ENCODE results near the gene RIPOR3.
A peak's percentile ranks its signal among the peaks of the same experiment; 100 is the strongest.

The RIPOR3 gene

GRCh38 chr20:50565871-50566270 is 125.5 kb downstream of the RIPOR3 start:
- H3K36me3 ChIP-seq (ENCODE audit: control insufficient read depth in 1 of 2, insufficient read depth in 2 of 2, low read depth in 1 of 2, low read length in 2 of 2): peaks cover 50 to 82% of the 10 kb centered on the region in 2 experiments
- WGBS: 100% methylated on average over 3 of the region's 4 CpGs
- H3K18ac ChIP-seq (ENCODE audit: low read depth in 1 of 2, low read length in 2 of 2): no peak overlapping the region
- H2BK12ac ChIP-seq (ENCODE audit: low read length in 2 of 2): no peak overlapping the region
- H3K23ac ChIP-seq (ENCODE audit: low read length in 2 of 2): no peak overlapping the region
- no peak overlapping the region for H3K4ac ChIP-seq (ENCODE audit: low read depth in 1 of 2, low read length in 2 of 2)
- no peak overlapping the region for H3K9ac ChIP-seq (ENCODE audit: low read length)
- H3K14ac ChIP-seq (ENCODE audit: low read length in 2 of 2): no peak overlapping the region
- no peak overlapping the region for H4K91ac ChIP-seq (ENCODE audit: low read length)
- no peaks in the 10 kb centered on the region for H3K27me3 ChIP-seq (ENCODE audit: control insufficient read depth in 1 of 2, insufficient read depth in 1 of 2, low read length in 2 of 2)
- H3K79me1 ChIP-seq (replicated peaks; ENCODE audit: low read length, poor library complexity, severe bottlenecking): peaks cover 27% of the 10 kb centered on the region
- H3K9me3 ChIP-seq (ENCODE audit: control insufficient read depth, low read length): no peaks in the 10 kb centered on the region
- no peak overlapping the region for H3K4me2 ChIP-seq (ENCODE audit: low read length, poor library complexity, severe bottlenecking)
- H3K4me3 ChIP-seq (ENCODE audit: insufficient read depth in 1 of 2, low read depth in 1 of 2, low read length in 2 of 2): no peak overlapping the region
- peak overlapping the region; percentile 23 for H2AK5ac ChIP-seq (ENCODE audit: low read length, severe bottlenecking)
- no peak overlapping the region for H3K27ac ChIP-seq (ENCODE audit: low read length, poor library complexity, severe bottlenecking)
- peaks cover 28% of the 10 kb centered on the region for H3K4me1 ChIP-seq (ENCODE audit: control insufficient read depth, insufficient read depth, low read depth, low read length)
- H2BK15ac ChIP-seq (ENCODE audit: low read depth, poor library complexity, severe bottlenecking): no peak overlapping the region
- H2BK5ac ChIP-seq (ENCODE audit: low read depth, low read length, poor library complexity, severe bottlenecking): no peak overlapping the region
- no peak overlapping the region for H4K8ac ChIP-seq (ENCODE audit: low read length)
- H2BK120ac ChIP-seq (ENCODE audit: low read depth, low read length): no peak overlapping the region
- no peak overlapping the region for H2AFZ ChIP-seq (ENCODE audit: low read depth, low read length)
- DNase-seq: no peak

GRCh38 chr20:50565383-50565782 is 126.0 kb downstream of the RIPOR3 start:
- Histone ChIP-seq H2BK120ac (ENCODE audit: low read depth, low read length) (no peak overlapping the region), H3K18ac (ENCODE audit: low read depth in 1 of 2, low read length in 2 of 2) (no peak overlapping the region), H2AK5ac (ENCODE audit: low read length, severe bottlenecking) (no peak overlapping the region), H3K4me1 (ENCODE audit: control insufficient read depth, insufficient read depth, low read depth, low read length) (peaks cover 26% of the 10 kb centered on the region), H3K79me1 (replicated peaks; ENCODE audit: low read length, poor library complexity, severe bottlenecking) (peaks cover 25% of the 10 kb centered on the region), H2BK12ac (ENCODE audit: low read length in 2 of 2) (no peak overlapping the region), H3K4ac (ENCODE audit: low read depth in 1 of 2, low read length in 2 of 2) (no peak overlapping the region), H3K14ac (ENCODE audit: low read length in 2 of 2) (no peak overlapping the region), H2BK15ac (ENCODE audit: low read depth, poor library complexity, severe bottlenecking) (no peak overlapping the region), H3K27ac (ENCODE audit: low read length, poor library complexity, severe bottlenecking) (no peak overlapping the region), H3K9ac (ENCODE audit: low read length) (no peak overlapping the region), H2AFZ (ENCODE audit: low read depth, low read length) (no peak overlapping the region), H4K8ac (ENCODE audit: low read length) (no peak overlapping the region), H2BK5ac (ENCODE audit: low read depth, low read length, poor library complexity, severe bottlenecking) (no peak overlapping the region), H4K91ac (ENCODE audit: low read length) (no peak overlapping the region), H3K4me3 (ENCODE audit: insufficient read depth in 1 of 2, low read depth in 1 of 2, low read length in 2 of 2) (no peak overlapping the region), H3K27me3 (ENCODE audit: control insufficient read depth in 1 of 2, insufficient read depth in 1 of 2, low read length in 2 of 2) (no peaks in the 10 kb centered on the region), H3K4me2 (ENCODE audit: low read length, poor library complexity, severe bottlenecking) (no peak overlapping the region), H3K23ac (ENCODE audit: low read length in 2 of 2) (no peak overlapping the region), H3K36me3 (ENCODE audit: control insufficient read depth in 1 of 2, insufficient read depth in 2 of 2, low read depth in 1 of 2, low read length in 2 of 2) (peaks cover 50 to 80% of the 10 kb centered on the region in 2 experiments), H3K9me3 (ENCODE audit: control insufficient read depth, low read length) (no peaks in the 10 kb centered on the region)
- WGBS: 83% methylated on average over 2 of the region's 2 CpGs
- no peak for DNase-seq

DNA sequence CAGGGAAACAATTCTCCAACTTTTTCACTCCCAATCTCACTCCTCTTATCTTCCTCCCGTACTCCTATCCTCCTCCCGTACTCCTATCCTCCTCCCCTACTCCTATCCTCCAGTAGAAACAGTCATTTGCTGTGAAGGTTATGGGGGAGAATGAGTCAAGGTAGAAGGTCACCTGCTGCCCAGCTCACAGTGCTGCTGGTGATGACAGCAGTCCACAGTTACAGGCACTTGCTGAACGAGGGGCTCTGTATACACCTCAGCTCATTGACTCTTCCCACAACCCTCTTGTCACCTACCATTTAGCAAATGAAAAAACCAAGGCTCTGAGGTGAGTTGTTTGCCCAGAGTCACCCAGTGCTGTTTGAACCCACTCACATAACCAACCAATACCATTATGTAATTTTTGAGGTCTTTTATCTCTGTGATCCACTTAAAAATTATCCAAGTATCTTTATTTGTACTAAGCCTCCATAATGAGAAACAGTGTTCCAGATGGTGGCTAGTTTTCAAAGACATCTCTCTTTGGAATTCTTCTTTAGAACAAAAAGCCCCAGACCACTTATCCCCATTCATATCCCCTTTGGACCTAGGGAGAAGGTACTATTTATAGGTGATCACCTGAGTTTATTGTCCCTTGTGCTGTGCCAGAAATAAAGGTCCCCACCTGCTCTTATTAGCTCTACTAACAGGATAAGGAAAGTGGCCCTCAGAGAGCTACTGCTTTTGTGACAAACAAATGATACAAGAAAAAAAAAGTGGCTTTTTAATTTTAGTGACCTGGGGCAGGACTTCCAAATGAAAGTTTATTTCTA is 128.0 kb downstream of the RIPOR3 start:
- Histone ChIP-seq H3K4me2 (ENCODE audit: low read length, poor library complexity, severe bottlenecking) (no peak overlapping the region), H2AFZ (ENCODE audit: low read depth, low read length) (no peak overlapping the region), H2AK5ac (ENCODE audit: low read length, severe bottlenecking) (peak overlapping the region; percentile 98), H3K36me3 (ENCODE audit: control insufficient read depth in 1 of 2, insufficient read depth in 2 of 2, low read depth in 1 of 2, low read length in 2 of 2) (peaks cover 34 to 61% of the 10 kb centered on the region in 2 experiments), H3K18ac (ENCODE audit: low read depth in 1 of 2, low read length in 2 of 2) (no peak overlapping the region), H3K14ac (ENCODE audit: low read length in 2 of 2) (no peak overlapping the region), H3K79me1 (replicated peaks; ENCODE audit: low read length, poor library complexity, severe bottlenecking) (peaks cover 21% of the 10 kb centered on the region), H3K23ac (ENCODE audit: low read length in 2 of 2) (no peak overlapping the region), H4K91ac (ENCODE audit: low read length) (peak overlapping the region; percentile 77), H3K27me3 (ENCODE audit: control insufficient read depth in 1 of 2, insufficient read depth in 1 of 2, low read length in 2 of 2) (no peaks in the 10 kb centered on the region), H2BK15ac (ENCODE audit: low read depth, poor library complexity, severe bottlenecking) (no peak overlapping the region), H3K9ac (ENCODE audit: low read length) (no peak overlapping the region), H2BK12ac (ENCODE audit: low read length in 2 of 2) (peak overlapping the region; percentile 12 to 45), H3K4me1 (ENCODE audit: control insufficient read depth, insufficient read depth, low read depth, low read length) (peaks cover 26% of the 10 kb centered on the region), H3K27ac (ENCODE audit: low read length, poor library complexity, severe bottlenecking) (peak overlapping the region; percentile 47), H2BK5ac (ENCODE audit: low read depth, low read length, poor library complexity, severe bottlenecking) (no peak overlapping the region), H3K4me3 (ENCODE audit: insufficient read depth in 1 of 2, low read depth in 1 of 2, low read length in 2 of 2) (no peak overlapping the region), H2BK120ac (ENCODE audit: low read depth, low read length) (no peak overlapping the region), H3K9me3 (ENCODE audit: control insufficient read depth, low read length) (no peaks in the 10 kb centered on the region), H3K4ac (ENCODE audit: low read depth in 1 of 2, low read length in 2 of 2) (no peak overlapping the region), H4K8ac (ENCODE audit: low read length) (peak overlapping the region; percentile 41)
- whole genome bisulfite sequencing: 89% methylated on average over 1 of the region's 3 CpGs
- no peak for DNase-seq

DNA sequence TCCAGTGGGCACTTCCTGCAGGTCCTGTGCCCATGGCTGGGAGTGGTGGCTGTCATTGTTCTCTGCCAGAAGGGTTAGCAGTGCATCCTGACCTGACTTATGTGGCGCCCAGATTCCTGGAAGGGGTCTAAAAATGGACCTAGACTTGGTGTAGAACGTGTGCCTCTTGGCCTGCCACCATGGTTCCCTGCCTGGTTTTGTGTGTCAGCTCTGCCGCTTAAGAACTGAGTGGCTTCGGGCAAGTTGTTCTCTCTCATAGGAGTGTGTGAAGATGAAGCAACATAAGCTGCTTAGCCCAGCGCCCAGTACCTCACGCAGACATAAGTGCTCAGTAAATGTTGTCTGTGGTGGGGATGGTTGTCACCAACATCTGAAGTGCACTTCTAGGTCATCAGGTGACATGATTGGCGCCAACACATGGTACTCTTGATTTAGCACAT is 129.1 kb downstream of the RIPOR3 start:
- Histone ChIP-seq H4K91ac (ENCODE audit: low read length) (peak overlapping the region; percentile 78), H3K4me2 (ENCODE audit: low read length, poor library complexity, severe bottlenecking) (no peak overlapping the region)
- WGBS: 100% methylated on average over 7 of the region's 7 CpGs

More for the DNA sequence above, 129.1 kb downstream of the RIPOR3 start:
- no peak overlapping the region for H3K23ac ChIP-seq (ENCODE audit: low read length in 2 of 2)
- H2BK5ac ChIP-seq (ENCODE audit: low read depth, low read length, poor library complexity, severe bottlenecking): peak overlapping the region; percentile 81
- peaks cover 31% of the 10 kb centered on the region for H3K4me1 ChIP-seq (ENCODE audit: control insufficient read depth, insufficient read depth, low read depth, low read length)
- no peaks in the 10 kb centered on the region for H3K9me3 ChIP-seq (ENCODE audit: control insufficient read depth, low read length)
- peak overlapping the region; percentile 96 for H2AK5ac ChIP-seq (ENCODE audit: low read length, severe bottlenecking)
- H3K36me3 ChIP-seq (ENCODE audit: control insufficient read depth in 1 of 2, insufficient read depth in 2 of 2, low read depth in 1 of 2, low read length in 2 of 2): peaks cover 27 to 61% of the 10 kb centered on the region in 2 experiments
- H3K4ac ChIP-seq (ENCODE audit: low read depth in 1 of 2, low read length in 2 of 2): peak overlapping the region; percentile 57 to 64
- H2BK120ac ChIP-seq (ENCODE audit: low read depth, low read length): peak overlapping the region; percentile 42
- H3K27ac ChIP-seq (ENCODE audit: low read length, poor library complexity, severe bottlenecking): peak overlapping the region; percentile 97
- DNase-seq: no peak
- H2BK12ac ChIP-seq (ENCODE audit: low read length in 2 of 2): peak overlapping the region; percentile 40 to 86
- H3K4me3 ChIP-seq (ENCODE audit: insufficient read depth in 1 of 2, low read depth in 1 of 2, low read length in 2 of 2): no peak overlapping the region
- no peak overlapping the region for H2BK15ac ChIP-seq (ENCODE audit: low read depth, poor library complexity, severe bottlenecking)
- H3K79me1 ChIP-seq (replicated peaks; ENCODE audit: low read length, poor library complexity, severe bottlenecking): peaks cover 18% of the 10 kb centered on the region
- no peak overlapping the region for H3K14ac ChIP-seq (ENCODE audit: low read length in 2 of 2)
- H3K27me3 ChIP-seq (ENCODE audit: control insufficient read depth in 1 of 2, insufficient read depth in 1 of 2, low read length in 2 of 2): no peaks in the 10 kb centered on the region
- peak overlapping the region; percentile 16 for H4K8ac ChIP-seq (ENCODE audit: low read length)
- H3K9ac ChIP-seq (ENCODE audit: low read length): peak overlapping the region; percentile 0
- no peak overlapping the region for H2AFZ ChIP-seq (ENCODE audit: low read depth, low read length)
- H3K18ac ChIP-seq (ENCODE audit: low read depth in 1 of 2, low read length in 2 of 2): peak overlapping the region; percentile 10 to 80

Data from mesenchymal stem cell (in vitro differentiated cells and primary cell).